K562 (cell line): ENCODE data around the gene GALNS. TPM values are rescaled to one million over a fixed set of nuclear protein-coding genes. Genes with fewer than 3 reads are reported as not detected.

Experiments used
- ATAC-seq: fragments of 200-7000 bp; cut with Tn5 transposase; 3 replicates; pipeline ENCODE4 v1.9.1; 2020; ENCODE audit warnings: moderate library complexity
- BruUV-seq: library from RNA; stranded (reverse); fragments of 400-500 nt; replicated peaks from 2 replicates; lab custom pipeline; 2021; lab: Mats Ljungman, UMichigan
- CTCF ChIA-PET: fragments of 300-600 bp; formaldehyde crosslinking; extraction: SDS; loops from one replicate; lab custom pipeline; 2021; ENCODE audit warnings: low intra/inter-chr PET ratio; lab: Yijun Ruan, JAX
- POLR2A ChIA-PET: fragments of 300-600, 350-650 bp; sonication (Branson Sonifier 250); formaldehyde crosslinking; extraction: SDS; loops from one replicate; lab custom pipeline; 2021; ENCODE audit warnings: antibody characterized with exemption, inconsistent platforms; lab: Yijun Ruan, JAX
- DNase-seq, 4 experiments: peaks; one replicate each; pipeline versions ENCODE4 v3.0.0 to v3.0.0-alpha.2; 2011 to 2018; ENCODE audit warnings: low spot score in 3 of 4, mixed read lengths in 3 of 4; ENCODE audit errors: extremely low read depth in 1 of 4
- FAIRE-seq: peaks from 2 replicates; lab custom pipeline; 2011; peaks lifted over from hg19 to GRCh38; lab: Jason Lieb, UNC
- H2AFZ ChIP-seq: 2 replicates; pipeline ENCODE4 v1.6.0; 2011; ENCODE audit warnings: low read depth, low read length, control low read depth, inconsistent platforms
- H3K27ac ChIP-seq: fragments of 200-600 bp; 3 replicates; pipeline ENCODE4 v1.8.0; 2011; ENCODE audit warnings: low read depth, mild to moderate bottlenecking, control low read depth, inconsistent platforms, low read length, moderate library complexity, mixed read lengths; ENCODE audit errors: extremely low read depth
- H3K27me3 ChIP-seq, 2 experiments: fragments of 300-600 bp in 1 of 2; 2 replicates in 1 of 2; 3 replicates in 1 of 2; pipeline versions ENCODE4 v1.6.0 to v1.8.0; 2011; ENCODE audit warnings: inconsistent platforms in 2 of 2, low read length in 2 of 2, mild to moderate bottlenecking in 1 of 2, mixed read lengths in 1 of 2, moderate library complexity in 1 of 2; ENCODE audit not compliant: control insufficient read depth in 2 of 2, insufficient read depth in 2 of 2
- H3K36me3 ChIP-seq: fragments of 300-600 bp; 3 replicates; pipeline ENCODE4 v1.8.0; 2011; ENCODE audit warnings: mild to moderate bottlenecking, low read length, inconsistent platforms; ENCODE audit not compliant: control insufficient read depth, insufficient read depth
- H3K4me1 ChIP-seq, 2 experiments: fragments of 200-600 bp in 1 of 2; replicated peaks in 1 of 2; 2 replicates in 1 of 2; 3 replicates in 1 of 2; pipeline versions ENCODE4 v1.5.1 to v1.8.0; 2011; ENCODE audit warnings: inconsistent platforms in 2 of 2, low read length in 2 of 2, mild to moderate bottlenecking in 1 of 2, mixed read lengths in 1 of 2, moderate library complexity in 1 of 2; ENCODE audit not compliant: control insufficient read depth in 2 of 2, insufficient read depth in 2 of 2
- H3K4me2 ChIP-seq: 2 replicates; pipeline ENCODE4 v1.6.1; 2011; ENCODE audit warnings: low read length, control low read depth, inconsistent platforms, mixed read lengths; ENCODE audit not compliant: insufficient read depth
- H3K4me3 ChIP-seq: fragments of 200-600 bp; sonication (generic), shearing (Covaris generic); 2 replicates; pipeline ENCODE4 v1.5.1; 2016; ENCODE audit warnings: control low read depth, inconsistent platforms
- H3K79me2 ChIP-seq: fragments of 200-600 bp; 3 replicates; pipeline ENCODE4 v1.8.0; 2011; ENCODE audit warnings: low read length, inconsistent platforms; ENCODE audit not compliant: control insufficient read depth, insufficient read depth
- H3K9ac ChIP-seq, 2 experiments: 2 replicates each; pipeline versions ENCODE4 v1.6.0 to v1.6.1; 2011; ENCODE audit warnings: low read depth in 2 of 2, low read length in 2 of 2, control low read depth in 1 of 2, inconsistent platforms in 1 of 2, mild to moderate bottlenecking in 1 of 2, mixed read lengths in 1 of 2; ENCODE audit not compliant: insufficient read depth in 1 of 2
- H3K9me1 ChIP-seq: one replicate; pipeline ENCODE4 v1.6.0; 2011; ENCODE audit warnings: inconsistent platforms, mild to moderate bottlenecking, low read length, moderate library complexity; ENCODE audit not compliant: control insufficient read depth, insufficient read depth
- H3K9me3 ChIP-seq: replicated peaks from 2 replicates; pipeline ENCODE4 v1.5.1; 2011; ENCODE audit warnings: low read depth, low read length, inconsistent platforms; ENCODE audit not compliant: control insufficient read depth, insufficient read depth
- H4K20me1 ChIP-seq: replicated peaks from 2 replicates; pipeline ENCODE4 v1.6.1; 2011; ENCODE audit warnings: low read length, inconsistent platforms, mixed read lengths; ENCODE audit not compliant: control insufficient read depth, insufficient read depth
- FIP1L1 ChIP-seq: fragments of 200-400 bp; formaldehyde crosslinking; IDR thresholded peaks from 2 replicates; pipeline ENCODE4 v1.6.1; 2018; ENCODE audit warnings: mild to moderate bottlenecking, low read depth, low read length; ENCODE audit not compliant: poor library complexity, severe bottlenecking
- PML ChIP-seq: IDR thresholded peaks from 2 replicates; pipeline ENCODE4 v1.6.1; 2012; ENCODE audit warnings: low read length, inconsistent platforms
- POLR2G ChIP-seq: fragments of 200-400 bp; formaldehyde crosslinking; IDR thresholded peaks from 2 replicates; pipeline ENCODE4 v1.6.1; 2017; ENCODE audit warnings: low read depth, mild to moderate bottlenecking, antibody characterized with exemption, low read length, moderate library complexity
- RBM22 ChIP-seq: fragments of 200-400 bp; formaldehyde crosslinking; IDR thresholded peaks from 2 replicates; pipeline ENCODE4 v1.6.1; 2018; ENCODE audit warnings: low read length, low read depth; ENCODE audit not compliant: poor library complexity, severe bottlenecking
- SRF ChIP-seq, 2 experiments: fragments of 250-450, 450-650 bp in 1 of 2; sonication (Bioruptor Pico) in 1 of 2; sonication (generic) in 1 of 2; formaldehyde crosslinking; IDR thresholded peaks; 2 replicates each; pipeline versions ENCODE4 v1.5.0 to v1.5.1; 2020 to 2022; ENCODE audit warnings: mild to moderate bottlenecking in 1 of 2, missing genetic modification reagents in 1 of 2
- VEZF1 ChIP-seq: fragments of 200-800 bp; sonication (Bioruptor generic); IDR thresholded peaks from 2 replicates; pipeline ENCODE4 v1.6.1; 2017; ENCODE audit warnings: missing genetic modification characterization, missing compliant biosample characterization
- WGBS: fragments of 100-300 bp; shearing (Covaris generic); methylation state at CpG from one replicate; pipeline ENCODE4 v1.1.6; 2016; ENCODE audit warnings: low coverage, mixed read lengths; ENCODE audit not compliant: insufficient coverage; ENCODE audit errors: missing lambda C conversion rate; 5-methylcytosine and 5-hydroxymethylcytosine counted together
- in situ Hi-C: fragments of 300-500 bp; cut with MboI; formaldehyde crosslinking; loops from 4 replicates; pipeline ENCODE4 v1.15.0; 2018; ENCODE audit warnings: inconsistent platforms, mixed read lengths
- intact Hi-C: fragments of 100-400 bp; cut with micrococcal nuclease; formaldehyde crosslinking; loops from 2 replicates; pipeline ENCODE4 v1.14.2; 2022
- polyA plus RNA-seq, 8 experiments: library from polyadenylated mRNA; depleted of rRNA in 4 of 8; stranded (reverse) in 5 of 8; unstranded in 3 of 8; fragments of >200 nt; fragmentation: Nextera tagmentation in 2 of 8; fragmentation: Illumina TruSeq in 1 of 8; extraction: Ambion mirVana in 2 of 8; extraction: Trizol in 1 of 8; gene quantifications; 2 replicates each; pipeline versions ENCODE4 v1.2.1 to v1.2.3, GENCODE V29; 2011 to 2014; ENCODE audit warnings: inconsistent platforms in 1 of 8, missing spikeins in 1 of 8
- total RNA-seq, 7 experiments: library from RNA; depleted of rRNA in 6 of 7; stranded (reverse); fragments of >200 nt in 6 of 7; fragmentation: Illumina TruSeq in 2 of 7; extraction: Trizol in 2 of 7; gene quantifications; 2 replicates each; pipeline versions ENCODE4 v1.2.1 to v1.2.3, GENCODE V29; 2011 to 2021; ENCODE audit warnings: low replicate concordance in 1 of 7

The GALNS gene
- total and polyA plus RNA-seq, 9 of the 15 experiments (the other 6 are each of a cell fraction or from before 2014, with no cell fraction given), result 0.38 to 13.2 (median 4.3) TPM

- no peak overlapping the region for H2AFZ ChIP-seq
- WGBS, result 95% methylated on average over 28 of the region's 39 CpGs
- peaks cover 95% of the 10 kb centered on the region for H3K36me3 ChIP-seq
- no peaks in the 10 kb centered on the region for H3K27me3 ChIP-seq
- FAIRE-seq (no peak), DNase-seq (no peak), ATAC-seq (no peak)
- intact Hi-C loops (no loop called here), in situ Hi-C loops (no loop called here)
- H4K20me1 ChIP-seq, result no peaks in the 10 kb centered on the region
- no peak overlapping the region for H3K27ac ChIP-seq
- ChIA-PET POLR2A (interaction anchor here (1.0 kb wide), 1 partner anchor 14 kb away, joined by 3 read pairs; no protein-coding TSS in a partner anchor), CTCF (no interaction called here)
- peak; percentile 67 for TF ChIP-seq POLR2G
- peak; percentile 3; the same call in 1 of the 2 replicates for TF ChIP-seq PML
- peak; percentile 92 for TF ChIP-seq RBM22
- peak; percentile 57 for TF ChIP-seq FIP1L1
- TF ChIP-seq VEZF1 (CRISPR knock-in tag), result no peak
- TF ChIP-seq SRF (CRISPR knock-in tag; IDR thresholded peaks at IDR 0.05), result no peak
- peaks cover 0 to 71% of the 10 kb centered on the region in 2 experiments; a peak in 3 of 5 replicates for H3K4me1 ChIP-seq
- no peak overlapping the region for H3K4me2 ChIP-seq
- H3K9me3 ChIP-seq, result peaks cover 25% of the 10 kb centered on the region
- H3K9me1 ChIP-seq, result no peaks in the 10 kb centered on the region
- H3K4me3 ChIP-seq, result no peak overlapping the region
- H3K79me2 ChIP-seq, result peaks cover 23% of the 10 kb centered on the region
- no peak overlapping the region; a peak in 1 of 4 replicates for H3K9ac ChIP-seq
- BruUV-seq, result no TSS peak
These were observed 30.2 kb upstream of the GALNS start for GRCh38 chr16:88886845-88887521.
